ENCODE data around the gene TMEM72. TPM values are rescaled to one million over a fixed set of nuclear protein-coding genes. Genes with fewer than 3 reads are reported as not detected.

TMEM72 gene
- total RNA-seq, 2 donors from 2014 or later: 1.6 TPM; not detected in 1

DNA sequence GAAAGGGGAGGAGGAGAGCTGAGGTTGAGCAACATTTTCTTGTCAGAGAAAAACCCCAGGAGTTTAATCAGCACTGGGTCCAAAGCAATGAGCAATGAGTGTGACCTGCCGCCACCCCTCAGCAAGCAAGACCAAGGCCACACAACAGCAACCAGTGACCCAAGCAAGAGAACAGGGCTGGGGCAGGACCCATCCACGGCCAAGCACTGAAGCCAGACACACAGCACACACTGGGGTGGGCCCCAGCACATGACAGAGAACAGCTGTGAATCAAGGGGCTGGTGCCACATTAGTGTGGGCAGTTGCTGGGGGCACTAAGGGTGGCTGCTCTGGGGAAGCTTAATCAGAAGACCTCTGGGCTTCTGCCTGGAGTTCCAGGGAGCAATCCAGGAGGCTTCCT is 16.2 kb downstream of the TMEM72 start:
- Histone ChIP-seq H3K4me3 (no peak overlapping the region), H3K27me3 (replicated peaks; ENCODE audit: insufficient read depth) (no peaks in the 10 kb centered on the region), H3K4me1 (replicated peaks) (no peaks in the 10 kb centered on the region), H3K27ac (no peak overlapping the region), H3K36me3 (no peaks in the 10 kb centered on the region), H3K9me3 (no peaks in the 10 kb centered on the region)
- WGBS: 63% methylated on average over 2 of the region's 2 CpGs
- DNase-seq (ENCODE audit: low spot score): no peak
- intact Hi-C loops (cut with DNase I): no loop called here
- TF ChIP-seq POLR2AphosphoS5 (IDR thresholded peaks at IDR 0.05) (no peak), POLR2A (IDR thresholded peaks at IDR 0.05) (no peak)
- TF ChIP-seq, protein P1, sequence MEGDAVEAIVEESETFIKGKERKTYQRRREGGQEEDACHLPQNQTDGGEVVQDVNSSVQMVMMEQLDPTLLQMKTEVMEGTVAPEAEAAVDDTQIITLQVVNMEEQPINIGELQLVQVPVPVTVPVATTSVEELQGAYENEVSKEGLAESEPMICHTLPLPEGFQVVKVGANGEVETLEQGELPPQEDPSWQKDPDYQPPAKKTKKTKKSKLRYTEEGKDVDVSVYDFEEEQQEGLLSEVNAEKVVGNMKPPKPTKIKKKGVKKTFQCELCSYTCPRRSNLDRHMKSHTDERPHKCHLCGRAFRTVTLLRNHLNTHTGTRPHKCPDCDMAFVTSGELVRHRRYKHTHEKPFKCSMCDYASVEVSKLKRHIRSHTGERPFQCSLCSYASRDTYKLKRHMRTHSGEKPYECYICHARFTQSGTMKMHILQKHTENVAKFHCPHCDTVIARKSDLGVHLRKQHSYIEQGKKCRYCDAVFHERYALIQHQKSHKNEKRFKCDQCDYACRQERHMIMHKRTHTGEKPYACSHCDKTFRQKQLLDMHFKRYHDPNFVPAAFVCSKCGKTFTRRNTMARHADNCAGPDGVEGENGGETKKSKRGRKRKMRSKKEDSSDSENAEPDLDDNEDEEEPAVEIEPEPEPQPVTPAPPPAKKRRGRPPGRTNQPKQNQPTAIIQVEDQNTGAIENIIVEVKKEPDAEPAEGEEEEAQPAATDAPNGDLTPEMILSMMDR (IDR thresholded peaks at IDR 0.05): no peak

DNA sequence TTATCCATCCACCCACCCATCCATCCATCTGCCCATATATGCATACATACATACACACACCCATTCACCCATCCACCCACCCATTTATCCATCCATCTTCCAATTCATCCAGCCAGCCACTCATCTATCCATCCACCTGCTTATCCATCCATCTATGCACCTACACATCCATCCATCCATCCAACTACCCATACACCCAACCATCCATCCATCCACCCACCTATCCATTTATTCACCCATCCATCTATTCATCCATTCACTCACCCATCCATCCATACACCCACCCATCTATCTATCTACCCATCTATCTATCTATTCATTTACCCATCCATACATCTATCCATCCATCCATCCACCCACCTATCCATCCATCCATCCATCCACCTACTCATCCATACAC is 17.3 kb downstream of the TMEM72 start:
- Histone ChIP-seq H3K36me3 (no peaks in the 10 kb centered on the region), H3K4me3 (no peak overlapping the region), H3K4me1 (replicated peaks) (no peaks in the 10 kb centered on the region), H3K9me3 (no peaks in the 10 kb centered on the region), H3K27me3 (replicated peaks; ENCODE audit: insufficient read depth) (no peaks in the 10 kb centered on the region), H3K27ac (no peak overlapping the region)
- no peak for DNase-seq (ENCODE audit: low spot score)
- TF ChIP-seq POLR2AphosphoS5 (IDR thresholded peaks at IDR 0.05) (no peak), POLR2A (IDR thresholded peaks at IDR 0.05) (no peak)
- TF ChIP-seq, protein P1 (IDR thresholded peaks at IDR 0.05): no peak
- intact Hi-C loops (cut with DNase I): no loop called here

DNA sequence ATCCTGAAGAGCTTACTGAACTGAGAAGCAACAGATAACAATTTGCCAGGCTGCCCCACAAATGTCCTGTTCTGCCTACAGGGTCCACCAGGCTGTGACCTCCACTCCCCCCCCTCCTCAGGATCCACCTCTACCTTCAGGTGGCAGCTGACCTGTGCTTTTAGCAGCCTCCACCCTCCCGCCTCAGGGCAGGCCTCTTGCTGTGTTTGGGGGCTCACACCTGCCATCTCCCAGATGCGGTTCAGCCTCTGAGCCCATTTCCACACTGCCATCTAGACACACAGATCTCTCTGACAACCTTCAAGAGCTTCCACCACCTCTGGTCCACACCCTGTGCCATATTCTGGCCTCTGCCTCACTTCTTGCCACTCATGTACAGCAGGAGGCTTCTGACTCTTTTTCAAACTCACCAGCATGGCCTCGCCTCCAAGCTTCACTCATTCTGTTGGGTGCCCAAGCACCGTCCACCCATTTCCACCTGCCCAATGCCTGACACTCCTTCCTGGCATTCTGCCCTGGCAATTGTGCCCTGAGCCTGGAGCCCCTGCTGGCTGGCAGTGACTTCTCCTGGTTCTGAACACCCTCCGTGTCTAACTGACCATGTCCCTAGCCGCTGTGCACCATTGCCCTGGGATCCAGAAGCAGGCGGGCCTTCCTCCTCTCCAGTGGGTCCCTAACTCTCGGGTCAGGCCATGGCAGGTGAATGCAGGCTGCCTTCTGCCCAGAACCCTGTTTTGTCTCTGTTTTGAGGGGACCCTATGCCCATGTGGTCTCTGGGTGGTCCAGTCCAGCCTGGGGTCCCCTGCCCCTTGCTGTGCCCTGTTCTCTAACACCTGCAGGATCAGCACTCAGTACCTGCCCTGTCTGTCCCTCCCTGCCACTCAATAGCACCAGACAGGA is 18.5 kb downstream of the TMEM72 start:
- Histone ChIP-seq H3K27me3 (replicated peaks; ENCODE audit: insufficient read depth) (no peaks in the 10 kb centered on the region), H3K36me3 (no peaks in the 10 kb centered on the region), H3K27ac (no peak overlapping the region), H3K4me3 (no peak overlapping the region), H3K9me3 (no peaks in the 10 kb centered on the region), H3K4me1 (replicated peaks) (no peaks in the 10 kb centered on the region)
- no peak for DNase-seq (ENCODE audit: low spot score)
- TF ChIP-seq POLR2A (IDR thresholded peaks at IDR 0.05) (no peak), POLR2AphosphoS5 (IDR thresholded peaks at IDR 0.05) (no peak)
- TF ChIP-seq, protein P1 (IDR thresholded peaks at IDR 0.05): no peak
- 95% methylated on average over 7 of the region's 8 CpGs for WGBS
- intact Hi-C loops (cut with DNase I): no loop called here

DNA sequence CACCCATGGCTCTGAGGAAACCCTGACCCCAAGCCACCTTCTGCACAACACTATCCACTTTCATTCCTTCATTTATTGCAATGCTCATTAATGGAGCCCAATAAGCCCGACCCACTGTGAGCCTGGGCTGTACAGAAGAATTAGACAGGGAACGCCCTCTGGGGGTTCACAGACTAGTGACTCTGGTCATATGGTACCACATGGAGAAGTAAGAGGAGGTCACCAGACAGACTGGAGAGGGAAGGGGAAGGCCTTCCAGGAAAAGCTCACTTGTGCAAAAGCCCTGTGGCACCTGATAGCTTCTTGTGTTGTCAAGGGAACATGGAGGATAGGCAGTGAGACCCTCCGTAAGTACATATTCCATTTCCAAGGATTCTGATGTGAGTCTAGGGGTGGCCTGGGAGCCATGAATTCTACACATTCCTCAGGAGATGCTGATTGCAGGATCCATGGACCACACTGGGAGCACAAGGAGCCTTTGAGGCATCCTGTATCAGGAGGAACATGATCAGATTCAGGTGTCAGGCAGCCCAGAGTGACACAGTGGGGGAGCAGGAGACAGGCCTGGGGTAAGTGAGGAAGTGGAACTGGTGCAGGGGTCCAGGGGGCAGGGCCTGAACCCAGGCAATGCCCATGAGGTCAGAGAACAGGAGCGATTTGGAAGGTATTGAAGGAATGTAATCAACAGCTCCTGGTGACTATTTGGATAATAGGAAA is 19.9 kb downstream of the TMEM72 start:
- H3K4me1 ChIP-seq (replicated peaks): no peaks in the 10 kb centered on the region
- H3K27me3 ChIP-seq (replicated peaks; ENCODE audit: insufficient read depth): no peaks in the 10 kb centered on the region
- H3K9me3 ChIP-seq: no peaks in the 10 kb centered on the region
- intact Hi-C loops (cut with DNase I): no loop called here
- no peak for DNase-seq (ENCODE audit: low spot score)
- H3K27ac ChIP-seq: no peak overlapping the region
- no peak for TF ChIP-seq POLR2A (IDR thresholded peaks at IDR 0.05)
- TF ChIP-seq, protein P1 (IDR thresholded peaks at IDR 0.05): no peak
- TF ChIP-seq POLR2AphosphoS5 (IDR thresholded peaks at IDR 0.05): no peak
- H3K4me3 ChIP-seq: no peak overlapping the region
- no peaks in the 10 kb centered on the region for H3K36me3 ChIP-seq
- WGBS: 90% methylated on average over 4 of the region's 4 CpGs
